ENCODE results near the gene HIF1A. TPM values are rescaled to one million over a fixed set of nuclear protein-coding genes. Genes with fewer than 3 reads are reported as not detected.

HIF1A gene
- total RNA-seq, 1 experiment from 2014 or later = 163 TPM

GRCh38 chr14:61710853-61711817, 15.8 kb downstream of the HIF1A start:
- H3K4me1 ChIP-seq = no peaks in the 10 kb centered on the region
- no peak overlapping the region for H3K4me3 ChIP-seq
- no peaks in the 10 kb centered on the region for H3K27me3 ChIP-seq
- H3K36me3 ChIP-seq = no peaks in the 10 kb centered on the region
- no peak for DNase-seq
- no peaks in the 10 kb centered on the region for H3K9me3 ChIP-seq (replicated peaks)
- H3K27ac ChIP-seq = no peak overlapping the region

GRCh38 chr14:61712137-61712536, 16.8 kb downstream of the HIF1A start:
- no peak overlapping the region for H3K27ac ChIP-seq
- no peak for DNase-seq
- no peaks in the 10 kb centered on the region for H3K27me3 ChIP-seq
- H3K9me3 ChIP-seq (replicated peaks) = no peaks in the 10 kb centered on the region
- no peak overlapping the region for H3K4me3 ChIP-seq
- no peaks in the 10 kb centered on the region for H3K4me1 ChIP-seq
- no peaks in the 10 kb centered on the region for H3K36me3 ChIP-seq

GRCh38 chr14:61713724-61714437, 18.6 kb downstream of the HIF1A start:
- Histone ChIP-seq H3K27ac (no peak overlapping the region), H3K4me3 (no peak overlapping the region), H3K9me3 (replicated peaks) (no peaks in the 10 kb centered on the region), H3K4me1 (no peaks in the 10 kb centered on the region), H3K27me3 (no peaks in the 10 kb centered on the region), H3K36me3 (no peaks in the 10 kb centered on the region)
- no peak for DNase-seq

GRCh38 chr14:61716956-61717355, 21.6 kb downstream of the HIF1A start:
- H3K36me3 ChIP-seq = peaks cover 12% of the 10 kb centered on the region
- H3K27ac ChIP-seq = no peak overlapping the region
- no peak overlapping the region for H3K4me3 ChIP-seq
- no peaks in the 10 kb centered on the region for H3K27me3 ChIP-seq
- no peak for DNase-seq
- no peaks in the 10 kb centered on the region for H3K9me3 ChIP-seq (replicated peaks)
- no peaks in the 10 kb centered on the region for H3K4me1 ChIP-seq

GRCh38 chr14:61718039-61718438, 22.7 kb downstream of the HIF1A start:
- no peak for DNase-seq
- Histone ChIP-seq H3K9me3 (replicated peaks) (no peaks in the 10 kb centered on the region), H3K4me3 (no peak overlapping the region), H3K36me3 (peaks cover 22% of the 10 kb centered on the region), H3K27me3 (no peaks in the 10 kb centered on the region), H3K4me1 (no peaks in the 10 kb centered on the region), H3K27ac (no peak overlapping the region)

GRCh38 chr14:61719344-61720293, 24.3 kb downstream of the HIF1A start:
- Histone ChIP-seq H3K27ac (no peak overlapping the region), H3K27me3 (no peaks in the 10 kb centered on the region), H3K9me3 (replicated peaks) (no peaks in the 10 kb centered on the region), H3K36me3 (peaks cover 32% of the 10 kb centered on the region), H3K4me3 (no peak overlapping the region), H3K4me1 (no peaks in the 10 kb centered on the region)
- DNase-seq = no peak

GRCh38 chr14:61720294-61720661, 25.0 kb downstream of the HIF1A start:
- H3K9me3 ChIP-seq (replicated peaks) = no peaks in the 10 kb centered on the region
- no peaks in the 10 kb centered on the region for H3K4me1 ChIP-seq
- H3K27me3 ChIP-seq = no peaks in the 10 kb centered on the region
- no peak overlapping the region for H3K4me3 ChIP-seq
- no peak overlapping the region for H3K27ac ChIP-seq
- no peak for DNase-seq
- peaks cover 39% of the 10 kb centered on the region for H3K36me3 ChIP-seq

- no peak for DNase-seq
- Histone ChIP-seq H3K4me3 (no peak overlapping the region), H3K27me3 (no peaks in the 10 kb centered on the region), H3K36me3 (peaks cover 40% of the 10 kb centered on the region), H3K9me3 (replicated peaks) (no peaks in the 10 kb centered on the region), H3K4me1 (no peaks in the 10 kb centered on the region), H3K27ac (no peak overlapping the region)
Measured at GRCh38 chr14:61720741-61721140, 25.4 kb downstream of the HIF1A start.

- no peaks in the 10 kb centered on the region for H3K4me1 ChIP-seq
- no peak for DNase-seq
- no peak overlapping the region for H3K27ac ChIP-seq
- no peaks in the 10 kb centered on the region for H3K9me3 ChIP-seq (replicated peaks)
- H3K27me3 ChIP-seq = no peaks in the 10 kb centered on the region
- H3K36me3 ChIP-seq = peaks cover 69% of the 10 kb centered on the region
- no peak overlapping the region for H3K4me3 ChIP-seq
Measured at GRCh38 chr14:61724133-61724532, 28.8 kb downstream of the HIF1A start.

- Histone ChIP-seq H3K9me3 (replicated peaks) (no peaks in the 10 kb centered on the region), H3K27me3 (no peaks in the 10 kb centered on the region), H3K27ac (no peak overlapping the region), H3K36me3 (peaks cover 78% of the 10 kb centered on the region), H3K4me1 (no peaks in the 10 kb centered on the region), H3K4me3 (no peak overlapping the region)
- DNase-seq = no peak
Measured at GRCh38 chr14:61726778-61727658, 31.7 kb downstream of the HIF1A start.

GRCh38 chr14:61730756-61731373, 35.6 kb downstream of the HIF1A start:
- H3K4me1 ChIP-seq = no peaks in the 10 kb centered on the region
- no peak overlapping the region for H3K4me3 ChIP-seq
- H3K27ac ChIP-seq = no peak overlapping the region
- H3K9me3 ChIP-seq (replicated peaks) = no peaks in the 10 kb centered on the region
- H3K27me3 ChIP-seq = no peaks in the 10 kb centered on the region
- H3K36me3 ChIP-seq = peaks cover 87% of the 10 kb centered on the region
- peak in 1 of 2 experiments; percentile 26 for DNase-seq

GRCh38 chr14:61733972-61734371, 38.7 kb downstream of the HIF1A start:
- Histone ChIP-seq H3K27ac (no peak overlapping the region), H3K27me3 (no peaks in the 10 kb centered on the region), H3K9me3 (replicated peaks) (no peaks in the 10 kb centered on the region), H3K4me3 (no peak overlapping the region), H3K4me1 (no peaks in the 10 kb centered on the region), H3K36me3 (peaks cover 90% of the 10 kb centered on the region)
- DNase-seq = no peak

GRCh38 chr14:61736751-61737150, 41.4 kb downstream of the HIF1A start:
- Histone ChIP-seq H3K4me1 (no peaks in the 10 kb centered on the region), H3K36me3 (peaks cover 91% of the 10 kb centered on the region)
- no peak for DNase-seq

More at GRCh38 chr14:61736751-61737150, 41.4 kb downstream of the HIF1A start:
- Histone ChIP-seq H3K9me3 (replicated peaks) (no peaks in the 10 kb centered on the region), H3K4me3 (no peak overlapping the region), H3K27me3 (no peaks in the 10 kb centered on the region), H3K27ac (no peak overlapping the region)

Measured in SJCRH30 (cell line).